B cell (primary cell): ENCODE data around the gene CIART. TPM values are rescaled to one million over a fixed set of nuclear protein-coding genes. Genes with fewer than 3 reads are reported as not detected.
A peak's percentile ranks its signal among the peaks of the same experiment; 100 is the strongest.

Source experiments
- ATAC-seq: fragments of 200-7000 bp; cut with Tn5 transposase; one replicate; pipeline ENCODE4 v1.10.0; 2021; ENCODE audit warnings: low read depth, mild to moderate bottlenecking, moderate number of reproducible peaks, moderate library complexity
- CTCF ChIA-PET: fragments of 350-600 bp; sonication (Branson Sonifier 250); formaldehyde crosslinking; loops from one replicate; lab custom pipeline; 2021; ENCODE audit warnings: antibody characterized with exemption, inconsistent platforms; lab: Charles Lee
- POLR2A ChIA-PET: fragments of 350-600 bp; sonication (Branson Sonifier 250); formaldehyde crosslinking; loops from one replicate; lab custom pipeline; 2021; ENCODE audit warnings: antibody characterized with exemption; lab: Charles Lee
- DNase-seq: peaks from one replicate; pipeline ENCODE4 v3.0.0; 2013
- H2AFZ ChIP-seq: 2 replicates; pipeline ENCODE4 v1.6.1; 2012; ENCODE audit warnings: mild to moderate bottlenecking, low read depth, low read length; ENCODE audit not compliant: insufficient read depth, poor library complexity, severe bottlenecking
- H3K27ac ChIP-seq, 2 donors: 1 replicate in 1 of 2; 2 replicates in 1 of 2; pipeline ENCODE4 v1.5.1; 2012 to 2013; ENCODE audit warnings: low read length in 2 of 2, mild to moderate bottlenecking in 2 of 2, moderate library complexity in 1 of 2
- H3K27me3 ChIP-seq, 4 experiments: fragments of 200-600 bp in 1 of 4; sonication (generic) in 1 of 4; replicated peaks in 1 of 4; 1 replicate in 2 of 4; 2 replicates in 2 of 4; pipeline versions ENCODE4 v1.6.1 to v1.7.0; 2013 to 2016; ENCODE audit warnings: low read length in 3 of 4, mild to moderate bottlenecking in 2 of 4, mixed read lengths in 1 of 4, moderate library complexity in 1 of 4; ENCODE audit not compliant: insufficient read depth in 4 of 4, control insufficient read depth in 3 of 4; ENCODE audit errors: control extremely low read depth in 1 of 4
- H3K36me3 ChIP-seq, 2 experiments: replicated peaks in 1 of 2; 1 replicate in 1 of 2; 2 replicates in 1 of 2; pipeline versions ENCODE4 v1.6.1 to v1.7.1; 2013; ENCODE audit warnings: low read length in 1 of 2; ENCODE audit not compliant: insufficient read depth in 2 of 2, control insufficient read depth in 1 of 2; ENCODE audit errors: control extremely low read depth in 1 of 2, extremely low read depth in 1 of 2
- H3K4me1 ChIP-seq, 2 donors: fragments of 200-600 bp in 1 of 2; sonication (generic) in 1 of 2; 1 replicate in 1 of 2; 2 replicates in 1 of 2; pipeline versions ENCODE4 v1.5.1 to v1.6.1; 2013 to 2017; ENCODE audit warnings: low read length in 2 of 2; ENCODE audit not compliant: control insufficient read depth in 2 of 2, insufficient read depth in 2 of 2
- H3K4me2 ChIP-seq: replicated peaks from 2 replicates; pipeline ENCODE3; 2012; ENCODE audit warnings: mild to moderate bottlenecking, low read depth, low read length; ENCODE audit not compliant: poor library complexity, severe bottlenecking
- H3K4me3 ChIP-seq, 5 experiments: fragments of 200-600 bp in 1 of 5; sonication (generic) in 1 of 5; 1 replicate in 3 of 5; 2 replicates in 2 of 5; pipeline versions ENCODE4 v1.5.1 to v1.7.0; 2011 to 2016; ENCODE audit warnings: low read length in 4 of 5, mild to moderate bottlenecking in 4 of 5, low read depth in 2 of 5, control low read depth in 1 of 5, moderate library complexity in 1 of 5; ENCODE audit not compliant: insufficient read depth in 1 of 5; ENCODE audit errors: control extremely low read depth in 1 of 5, extremely low read depth in 1 of 5
- H3K79me2 ChIP-seq: fragments of 200-600 bp; sonication (generic); one replicate; pipeline ENCODE4 v1.6.0; 2016; ENCODE audit warnings: low read length; ENCODE audit not compliant: control insufficient read depth, insufficient read depth
- H3K9ac ChIP-seq: fragments of 200-600 bp; sonication (generic); 2 replicates; pipeline ENCODE4 v1.6.1; 2017; ENCODE audit warnings: mild to moderate bottlenecking, low read length, moderate library complexity
- H3K9me3 ChIP-seq, 3 donors: one replicate each; pipeline versions ENCODE4 v1.6.1 to v1.7.1; 2013; ENCODE audit warnings: low read length in 2 of 3; ENCODE audit not compliant: control insufficient read depth in 2 of 3, insufficient read depth in 1 of 3; ENCODE audit errors: control extremely low read depth in 1 of 3
- H4K20me1 ChIP-seq: 2 replicates; pipeline ENCODE4 v1.6.0; 2012; ENCODE audit warnings: mild to moderate bottlenecking, low read length; ENCODE audit not compliant: insufficient read depth, control insufficient read depth, poor library complexity, severe bottlenecking
- H3K27ac Mint-ChIP-seq: one replicate; pipeline ENCODE4 v1.8.0; 2021; ENCODE audit warnings: mixed read lengths
- H3K27me3 Mint-ChIP-seq: one replicate; pipeline ENCODE4 v1.8.0; 2021; ENCODE audit warnings: mixed read lengths
- H3K4me1 Mint-ChIP-seq: one replicate; pipeline ENCODE4 v1.8.0; 2021; ENCODE audit warnings: mixed read lengths
- H3K4me3 Mint-ChIP-seq: one replicate; pipeline ENCODE4 v1.8.0; 2021; ENCODE audit warnings: mixed read lengths
- H3K9me3 Mint-ChIP-seq: one replicate; pipeline ENCODE4 v1.8.0; 2022; ENCODE audit warnings: mixed read lengths; ENCODE audit not compliant: insufficient read depth
- EZH2 ChIP-seq: IDR thresholded peaks from 2 replicates; pipeline ENCODE4 v1.6.1; 2012; ENCODE audit warnings: borderline replicate concordance, low read depth, mild to moderate bottlenecking, moderate library complexity, low read length; ENCODE audit not compliant: insufficient read depth, poor library complexity, severe bottlenecking
- WGBS: methylation state at CpG from one replicate; pipeline ENCODE4 v1.1.5; 2013; ENCODE audit warnings: missing lambda C conversion rate; ENCODE audit not compliant: insufficient coverage; 5-methylcytosine and 5-hydroxymethylcytosine counted together
- intact Hi-C: fragments of 100-400 bp; cut with micrococcal nuclease; formaldehyde crosslinking; loops from one replicate; pipeline ENCODE4 v1.10.0; 2022
- polyA plus RNA-seq: library from polyadenylated mRNA; depleted of rRNA; stranded (reverse); fragments of >200 nt; gene quantifications from 2 replicates; pipeline ENCODE4 v1.2.3, GENCODE V29; 2012
- total RNA-seq, 2 donors: library from RNA; stranded (reverse); fragments of 120-200 nt in 1 of 2; gene quantifications; 1 replicate in 1 of 2; 2 replicates in 1 of 2; pipeline versions ENCODE4 v1.2.3 to v1.2.4, GENCODE V29; 2013 to 2022
- TF ChIP-seq, protein P1 (sequence below): fragments of 200-600 bp; IDR thresholded peaks from one replicate; pipeline ENCODE4 v1.8.0; 2022; ENCODE audit warnings: antibody characterized with exemption, mild to moderate bottlenecking

CIART gene
- total and polyA plus RNA-seq, 2 donors (not counting 1 experiment from before 2014, with no cell fraction given) = 0.46 TPM; not detected in 1

DNA sequence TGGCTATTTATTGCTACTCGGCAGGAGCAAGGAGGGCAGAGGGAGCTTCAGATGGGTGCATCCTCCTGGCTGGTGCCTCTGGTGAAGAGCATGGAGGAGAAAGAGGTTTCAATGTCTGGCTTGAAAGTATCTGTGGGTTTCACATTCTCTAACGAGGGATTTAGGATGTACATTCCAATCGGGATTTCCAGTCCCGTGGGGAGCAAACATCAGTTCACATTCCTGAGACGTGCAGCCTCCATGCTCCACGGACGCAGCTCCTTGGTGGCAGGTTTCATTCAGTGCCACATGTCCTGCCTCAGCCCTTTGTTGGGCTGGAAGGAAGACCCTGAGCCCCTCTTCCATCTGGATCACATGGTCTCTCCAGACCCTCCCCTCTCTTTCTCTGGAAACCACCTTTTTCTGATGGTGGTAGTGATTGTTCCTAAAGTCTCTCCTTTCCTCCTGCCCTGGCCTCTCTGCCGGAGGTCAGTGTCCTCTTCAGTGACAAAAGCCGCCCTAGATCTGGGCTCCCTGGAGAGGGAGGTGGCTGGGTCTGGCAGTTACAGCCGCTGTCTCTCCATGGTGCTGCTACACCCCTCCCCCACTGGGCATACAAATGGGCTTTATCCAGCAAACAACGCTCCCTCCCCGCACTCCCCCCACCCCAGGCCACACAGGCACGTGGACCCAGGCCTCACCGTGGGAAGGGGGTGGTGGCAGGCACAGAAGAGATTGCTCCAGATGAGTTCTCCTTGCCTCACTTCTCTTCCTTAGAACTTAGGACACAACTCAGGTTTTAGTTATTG is 25.6 kb upstream of the CIART start:
- Histone ChIP-seq H4K20me1 (no peaks in the 10 kb centered on the region), H3K9ac (no peak overlapping the region), H2AFZ (no peak overlapping the region), H3K27me3 (peaks cover 0 to 36% (median 24%) of the 10 kb centered on the region in 4 experiments), H3K9me3 (no peaks in the 10 kb centered on the region), H3K4me2 (peak overlapping the region; percentile 74), H3K79me2 (no peaks in the 10 kb centered on the region), H3K36me3 (no peaks in the 10 kb centered on the region), H3K4me3 (no peak overlapping the region), H3K27ac (no peak overlapping the region), H3K4me1 (peaks cover 14 to 15% of the 10 kb centered on the region in 2 donors)
- Mint-ChIP-seq H3K9me3 (no peaks in the 10 kb centered on the region), H3K27me3 (peaks cover 45% of the 10 kb centered on the region), H3K4me3 (no peak overlapping the region), H3K4me1 (peaks cover 13% of the 10 kb centered on the region), H3K27ac (no peak overlapping the region)
- no peak for ATAC-seq
- TF ChIP-seq, protein P1, sequence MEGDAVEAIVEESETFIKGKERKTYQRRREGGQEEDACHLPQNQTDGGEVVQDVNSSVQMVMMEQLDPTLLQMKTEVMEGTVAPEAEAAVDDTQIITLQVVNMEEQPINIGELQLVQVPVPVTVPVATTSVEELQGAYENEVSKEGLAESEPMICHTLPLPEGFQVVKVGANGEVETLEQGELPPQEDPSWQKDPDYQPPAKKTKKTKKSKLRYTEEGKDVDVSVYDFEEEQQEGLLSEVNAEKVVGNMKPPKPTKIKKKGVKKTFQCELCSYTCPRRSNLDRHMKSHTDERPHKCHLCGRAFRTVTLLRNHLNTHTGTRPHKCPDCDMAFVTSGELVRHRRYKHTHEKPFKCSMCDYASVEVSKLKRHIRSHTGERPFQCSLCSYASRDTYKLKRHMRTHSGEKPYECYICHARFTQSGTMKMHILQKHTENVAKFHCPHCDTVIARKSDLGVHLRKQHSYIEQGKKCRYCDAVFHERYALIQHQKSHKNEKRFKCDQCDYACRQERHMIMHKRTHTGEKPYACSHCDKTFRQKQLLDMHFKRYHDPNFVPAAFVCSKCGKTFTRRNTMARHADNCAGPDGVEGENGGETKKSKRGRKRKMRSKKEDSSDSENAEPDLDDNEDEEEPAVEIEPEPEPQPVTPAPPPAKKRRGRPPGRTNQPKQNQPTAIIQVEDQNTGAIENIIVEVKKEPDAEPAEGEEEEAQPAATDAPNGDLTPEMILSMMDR = no peak
- no peak for TF ChIP-seq EZH2
- intact Hi-C loops = loop anchor here (1.0 to 10.0 kb wide), 3 partner anchors 12 to 738 kb away; no protein-coding TSS in a partner anchor
- DNase-seq = no peak
- ChIA-PET CTCF (interaction anchor here (0.8 to 5.6 kb wide), 18 partner anchors 8 to 259 kb away, joined by 3 to 60 read pairs (median 4); partner anchors contain the start of genes APH1A, C1orf54, CIART and FALEC), POLR2A (no interaction called here)
- 14% methylated on average over 6 of the region's 14 CpGs for WGBS
